ENCODE results near the gene TRIM68. TPM values are rescaled to one million over a fixed set of nuclear protein-coding genes. Genes with fewer than 3 reads are reported as not detected.
A peak's percentile ranks its signal among the peaks of the same experiment; 100 is the strongest.

TRIM68 gene
- polyA plus RNA-seq, 1 experiment: 6.4 TPM

DNA sequence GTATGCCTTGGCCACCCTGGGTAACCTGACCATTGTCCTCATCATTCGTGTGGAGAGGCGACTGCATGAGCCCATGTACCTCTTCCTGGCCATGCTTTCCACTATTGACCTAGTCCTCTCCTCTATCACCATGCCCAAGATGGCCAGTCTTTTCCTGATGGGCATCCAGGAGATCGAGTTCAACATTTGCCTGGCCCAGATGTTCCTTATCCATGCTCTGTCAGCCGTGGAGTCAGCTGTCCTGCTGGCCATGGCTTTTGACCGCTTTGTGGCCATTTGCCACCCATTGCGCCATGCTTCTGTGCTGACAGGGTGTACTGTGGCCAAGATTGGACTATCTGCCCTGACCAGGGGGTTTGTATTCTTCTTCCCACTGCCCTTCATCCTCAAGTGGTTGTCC, 31.9 kb upstream of the TRIM68 start:
- ChIA-PET CTCF (interaction anchor here (0.9 kb wide), 1 partner anchor 186 kb away, joined by 3 read pairs; no protein-coding TSS in a partner anchor), POLR2A (no interaction called here)
- no peak overlapping the region for H3K4me3 ChIP-seq (ENCODE audit: low read depth, low read length)
- no peak for DNase-seq (ENCODE audit: low read depth, low spot score)
- H3K27me3 ChIP-seq (ENCODE audit: control insufficient read depth, insufficient read depth, low read length): no peaks in the 10 kb centered on the region
- H3K27ac ChIP-seq (ENCODE audit: low read depth, low read length): no peak overlapping the region
- TF ChIP-seq, protein P1, sequence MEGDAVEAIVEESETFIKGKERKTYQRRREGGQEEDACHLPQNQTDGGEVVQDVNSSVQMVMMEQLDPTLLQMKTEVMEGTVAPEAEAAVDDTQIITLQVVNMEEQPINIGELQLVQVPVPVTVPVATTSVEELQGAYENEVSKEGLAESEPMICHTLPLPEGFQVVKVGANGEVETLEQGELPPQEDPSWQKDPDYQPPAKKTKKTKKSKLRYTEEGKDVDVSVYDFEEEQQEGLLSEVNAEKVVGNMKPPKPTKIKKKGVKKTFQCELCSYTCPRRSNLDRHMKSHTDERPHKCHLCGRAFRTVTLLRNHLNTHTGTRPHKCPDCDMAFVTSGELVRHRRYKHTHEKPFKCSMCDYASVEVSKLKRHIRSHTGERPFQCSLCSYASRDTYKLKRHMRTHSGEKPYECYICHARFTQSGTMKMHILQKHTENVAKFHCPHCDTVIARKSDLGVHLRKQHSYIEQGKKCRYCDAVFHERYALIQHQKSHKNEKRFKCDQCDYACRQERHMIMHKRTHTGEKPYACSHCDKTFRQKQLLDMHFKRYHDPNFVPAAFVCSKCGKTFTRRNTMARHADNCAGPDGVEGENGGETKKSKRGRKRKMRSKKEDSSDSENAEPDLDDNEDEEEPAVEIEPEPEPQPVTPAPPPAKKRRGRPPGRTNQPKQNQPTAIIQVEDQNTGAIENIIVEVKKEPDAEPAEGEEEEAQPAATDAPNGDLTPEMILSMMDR (IDR thresholded peaks at IDR 0.05; ENCODE audit: low read depth, low read length): no peak
- H3K9me3 ChIP-seq (ENCODE audit: control insufficient read depth, insufficient read depth, low read length): no peaks in the 10 kb centered on the region

DNA sequence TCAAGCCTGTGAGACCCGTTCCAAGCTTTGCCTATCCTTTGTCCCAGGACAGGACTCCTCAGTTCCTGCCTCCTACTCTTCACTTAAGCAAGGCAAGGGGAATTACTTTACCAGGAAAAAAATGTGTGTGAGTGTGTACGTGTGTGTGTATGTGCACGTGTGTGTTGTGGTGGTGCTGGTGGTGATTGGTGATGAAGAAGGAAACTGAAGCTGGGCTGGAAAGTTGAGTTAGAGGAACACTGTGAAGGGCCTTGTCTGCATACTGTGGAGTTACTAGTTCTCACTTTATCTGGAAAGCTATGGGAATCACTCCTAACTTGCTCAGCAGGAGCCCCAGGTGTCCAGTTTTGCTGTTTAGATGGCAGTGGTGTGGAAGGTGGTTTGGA, 29.6 kb upstream of the TRIM68 start:
- CTCF ChIA-PET: interaction anchor here (0.6 to 4.2 kb wide), 64 partner anchors 10 to 744 kb away, joined by 3 to 134 read pairs (median 5); partner anchors contain the start of genes OR51E2, OR51F2, OR52A1 and TRIM68
- no peak for DNase-seq (ENCODE audit: low read depth, low spot score)
- no peak overlapping the region for H3K27ac ChIP-seq (ENCODE audit: low read depth, low read length)
- no peaks in the 10 kb centered on the region for H3K27me3 ChIP-seq (ENCODE audit: control insufficient read depth, insufficient read depth, low read length)
- H3K4me3 ChIP-seq (ENCODE audit: low read depth, low read length): no peak overlapping the region
- H3K9me3 ChIP-seq (ENCODE audit: control insufficient read depth, insufficient read depth, low read length): no peaks in the 10 kb centered on the region
- POLR2A ChIA-PET: no interaction called here
- TF ChIP-seq, protein P1 (IDR thresholded peaks at IDR 0.05; ENCODE audit: low read depth, low read length): no peak

DNA sequence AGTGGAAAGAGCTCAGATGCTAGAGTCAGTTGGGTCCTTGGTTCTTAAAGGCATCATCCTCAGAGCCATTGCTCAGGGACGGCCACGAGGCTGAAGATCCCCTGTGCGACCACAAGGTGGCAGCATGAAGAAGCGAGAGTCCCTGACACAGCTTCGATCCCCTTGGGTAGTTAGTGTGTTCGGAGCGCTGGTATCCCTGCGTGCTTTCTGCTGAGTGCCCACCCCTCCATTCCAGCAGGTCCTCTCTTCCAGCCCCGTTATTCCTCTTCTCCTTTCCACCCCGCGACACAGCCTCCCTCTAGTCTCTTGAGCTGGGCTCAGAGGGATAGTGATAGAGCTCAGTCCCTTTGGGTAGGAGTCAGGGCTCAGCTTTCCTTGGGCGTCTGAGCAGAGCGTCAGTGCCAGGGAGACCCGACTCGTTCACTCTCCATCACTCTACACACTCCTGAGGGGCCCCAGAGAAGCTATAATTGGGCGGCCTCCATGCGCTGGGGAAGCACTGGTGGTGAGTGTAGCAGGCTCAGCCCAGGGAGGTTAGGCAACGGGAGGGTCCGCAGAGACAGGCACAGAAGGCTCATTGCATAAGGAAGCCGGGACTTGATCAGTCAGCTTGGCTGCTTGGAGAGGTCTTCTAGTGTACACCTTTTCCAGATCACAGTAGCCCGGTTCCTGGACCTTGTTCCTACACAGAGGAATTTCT, 29.1 kb upstream of the TRIM68 start, which contains the start of gene OR51D1:
OR51D1 (plus strand) TSS at position 516 of the 700 bp plus-strand sequence. CDS start 2,314 bp downstream, outside the sequence.
- POLR2A ChIA-PET: no interaction called here
- CTCF ChIA-PET: interaction anchor here (0.5 to 4.2 kb wide), 94 partner anchors 10 to 744 kb away, joined by 3 to 134 read pairs (median 4); partner anchors contain the start of genes OR51E2, OR51F2, OR51T1 and OR52A1
- Histone ChIP-seq H3K27me3 (ENCODE audit: control insufficient read depth, insufficient read depth, low read length) (no peaks in the 10 kb centered on the region), H3K27ac (ENCODE audit: low read depth, low read length) (no peak within 1 kb of the TSS), H3K4me3 (ENCODE audit: low read depth, low read length) (peak within 1 kb of the TSS; percentile 54), H3K9me3 (ENCODE audit: control insufficient read depth, insufficient read depth, low read length) (no peaks in the 10 kb centered on the region)
- DNase-seq (ENCODE audit: low read depth, low spot score): peak; percentile 47
- TF ChIP-seq, protein P1 (IDR thresholded peaks at IDR 0.05; ENCODE audit: low read depth, low read length): peak; percentile 95

GRCh38 chr11:4636136-4636535, 28.1 kb upstream of the TRIM68 start:
- POLR2A ChIA-PET: no interaction called here

More at GRCh38 chr11:4636136-4636535, 28.1 kb upstream of the TRIM68 start:
- DNase-seq (ENCODE audit: low read depth, low spot score): no peak
- TF ChIP-seq, protein P1 (IDR thresholded peaks at IDR 0.05; ENCODE audit: low read depth, low read length): no peak
- CTCF ChIA-PET: interaction anchor here (0.5 to 4.2 kb wide), 75 partner anchors 10 to 1216 kb away, joined by 3 to 134 read pairs (median 5); partner anchors contain the start of genes OR51E2, OR51F2, OR51T1 and OR52A1
- Histone ChIP-seq H3K4me3 (ENCODE audit: low read depth, low read length) (no peak overlapping the region), H3K27ac (ENCODE audit: low read depth, low read length) (no peak overlapping the region), H3K9me3 (ENCODE audit: control insufficient read depth, insufficient read depth, low read length) (no peaks in the 10 kb centered on the region), H3K27me3 (ENCODE audit: control insufficient read depth, insufficient read depth, low read length) (no peaks in the 10 kb centered on the region)

All from AG04450 (cell line).